Endothelial cell (in vitro differentiated cells): Measurements from ENCODE around the gene KLF13. TPM values are rescaled to one million over a fixed set of nuclear protein-coding genes. Genes with fewer than 3 reads are reported as not detected.

Experiments used
- DNase-seq: peaks from one replicate; pipeline ENCODE4 v3.0.0; 2021; ENCODE audit warnings: low spot score
- H3K27ac Mint-ChIP-seq: one replicate; pipeline ENCODE4 v1.8.0; 2021; ENCODE audit warnings: mixed read lengths, inconsistent platforms; ENCODE audit not compliant: unreplicated experiment
- H3K27me3 Mint-ChIP-seq: one replicate; pipeline ENCODE4 v1.8.0; 2021; ENCODE audit warnings: mild to moderate bottlenecking, moderate library complexity, mixed read lengths, inconsistent platforms; ENCODE audit not compliant: unreplicated experiment
- H3K36me3 Mint-ChIP-seq: one replicate; pipeline ENCODE4 v1.8.0; 2021; ENCODE audit warnings: mild to moderate bottlenecking, low read depth, mixed read lengths, inconsistent platforms; ENCODE audit not compliant: unreplicated experiment
- H3K4me1 Mint-ChIP-seq: one replicate; pipeline ENCODE4 v1.8.0; 2021; ENCODE audit warnings: mild to moderate bottlenecking, mixed read lengths, inconsistent platforms; ENCODE audit not compliant: unreplicated experiment
- H3K4me3 Mint-ChIP-seq: one replicate; pipeline ENCODE4 v1.8.0; 2021; ENCODE audit warnings: mild to moderate bottlenecking, mixed read lengths, inconsistent platforms; ENCODE audit not compliant: unreplicated experiment
- H3K9me3 Mint-ChIP-seq: one replicate; pipeline ENCODE4 v1.8.0; 2021; ENCODE audit warnings: mixed read lengths, inconsistent platforms; ENCODE audit not compliant: unreplicated experiment
- CTCF ChIP-seq: fragments of 200-600 bp; sonication (generic); IDR thresholded peaks from one replicate; pipeline ENCODE4 v1.5.0; 2021; ENCODE audit warnings: antibody characterized with exemption; ENCODE audit not compliant: unreplicated experiment
- total RNA-seq: library from RNA; stranded (reverse); fragmentation: NEBNext Ultra II Directional; extraction: Animal tissue kit (Norgen Biotek cat#: 25700); gene quantifications from one replicate; pipeline ENCODE4 v1.2.1, GENCODE V29; 2021; ENCODE audit not compliant: unreplicated experiment

The KLF13 gene
- total RNA-seq, 1 donor from 2014 or later, result 45.1 TPM

GRCh38 chr15:31321418-31321817 lies 5.2 kb upstream of the KLF13 start:
- no peak overlapping the region for H3K4me3 Mint-ChIP-seq
- peaks cover 6% of the 10 kb centered on the region for H3K4me1 Mint-ChIP-seq
- H3K36me3 Mint-ChIP-seq, result no peaks in the 10 kb centered on the region

GRCh38 chr15:31322504-31322903 lies 4.1 kb upstream of the KLF13 start:
- H3K9me3 Mint-ChIP-seq, result no peaks in the 10 kb centered on the region

More at GRCh38 chr15:31321418-31321817, 5.2 kb upstream of the KLF13 start:
- Mint-ChIP-seq H3K9me3 (no peaks in the 10 kb centered on the region), H3K27me3 (peaks cover 13% of the 10 kb centered on the region), H3K27ac (no peak overlapping the region)
- TF ChIP-seq CTCF, result no peak
- DNase-seq, result no peak

GRCh38 chr15:31323627-31324026 lies 3.0 kb upstream of the KLF13 start:
- H3K36me3 Mint-ChIP-seq, result no peaks in the 10 kb centered on the region
- H3K27ac Mint-ChIP-seq, result no peak overlapping the region
- H3K27me3 Mint-ChIP-seq, result peaks cover 14% of the 10 kb centered on the region
- peaks cover 7% of the 10 kb centered on the region for H3K4me1 Mint-ChIP-seq
- no peak for DNase-seq
- H3K4me3 Mint-ChIP-seq, result no peak overlapping the region
- no peaks in the 10 kb centered on the region for H3K9me3 Mint-ChIP-seq
- TF ChIP-seq CTCF, result no peak

More at GRCh38 chr15:31322504-31322903, 4.1 kb upstream of the KLF13 start:
- peaks cover 6% of the 10 kb centered on the region for H3K4me1 Mint-ChIP-seq
- no peak overlapping the region for H3K4me3 Mint-ChIP-seq
- H3K27ac Mint-ChIP-seq, result no peak overlapping the region
- TF ChIP-seq CTCF, result no peak
- H3K27me3 Mint-ChIP-seq, result peaks cover 13% of the 10 kb centered on the region
- DNase-seq, result no peak
- no peaks in the 10 kb centered on the region for H3K36me3 Mint-ChIP-seq

- H3K4me3 Mint-ChIP-seq, result no peak overlapping the region
- peaks cover 18% of the 10 kb centered on the region for H3K27me3 Mint-ChIP-seq
- peak overlapping the region; percentile 7 for H3K27ac Mint-ChIP-seq
- DNase-seq, result no peak
- H3K4me1 Mint-ChIP-seq, result peaks cover 13% of the 10 kb centered on the region
- no peaks in the 10 kb centered on the region for H3K36me3 Mint-ChIP-seq
- TF ChIP-seq CTCF, result no peak
- H3K9me3 Mint-ChIP-seq, result no peaks in the 10 kb centered on the region
Measured at GRCh38 chr15:31324186-31324585, 2.4 kb upstream of the KLF13 start.

GRCh38 chr15:31324806-31325594 lies 1.6 kb upstream of the KLF13 start:
- DNase-seq, result no peak
- Mint-ChIP-seq H3K27me3 (peaks cover 20% of the 10 kb centered on the region), H3K4me1 (peaks cover 14% of the 10 kb centered on the region), H3K9me3 (no peaks in the 10 kb centered on the region), H3K27ac (peak overlapping the region; percentile 57), H3K4me3 (peak overlapping the region; percentile 91), H3K36me3 (no peaks in the 10 kb centered on the region)
- TF ChIP-seq CTCF, result no peak
